ENCODE measurements around the gene CTAG2.
"Not testable (repeated sequence)": the region's sequence is repeated elsewhere in the genome, so short reads cannot be mapped to it uniquely, and the experiment has no call there.

The CTAG2 gene

DNA sequence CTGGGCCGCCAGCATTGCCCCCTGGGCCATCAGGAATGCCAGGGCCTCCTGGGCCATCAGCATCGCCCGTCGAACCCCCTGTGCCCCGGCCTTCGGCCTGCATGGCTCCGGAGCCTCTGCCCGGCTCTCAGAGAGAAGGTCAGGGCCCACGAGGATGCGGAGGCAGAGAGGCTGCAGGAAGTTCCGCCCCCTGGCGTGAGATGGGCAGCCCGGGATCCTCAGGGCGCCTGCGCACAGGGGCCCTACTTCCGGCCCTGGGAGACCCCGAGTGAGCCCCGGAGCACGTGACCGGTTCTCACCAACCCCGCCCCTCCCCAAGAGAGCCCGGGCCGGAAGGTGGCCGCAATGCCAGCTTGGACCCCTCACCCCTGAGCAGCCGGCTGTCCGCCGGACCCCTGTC, at the start of gene CTAG2:
TSS of gene CTAG2 (minus strand) at position 167 of the 400 bp plus-strand sequence. CDS start at position 103, 64 bp downstream.
- DNase-seq (ENCODE audit: low read depth in 3 of 3): not testable (repeated sequence)

- DNase-seq (ENCODE audit: low read depth in 3 of 3): no peak
These were observed 45.4 kb upstream of the CTAG2 start for GRCh38 chrX:154698630-154699248.

DNA sequence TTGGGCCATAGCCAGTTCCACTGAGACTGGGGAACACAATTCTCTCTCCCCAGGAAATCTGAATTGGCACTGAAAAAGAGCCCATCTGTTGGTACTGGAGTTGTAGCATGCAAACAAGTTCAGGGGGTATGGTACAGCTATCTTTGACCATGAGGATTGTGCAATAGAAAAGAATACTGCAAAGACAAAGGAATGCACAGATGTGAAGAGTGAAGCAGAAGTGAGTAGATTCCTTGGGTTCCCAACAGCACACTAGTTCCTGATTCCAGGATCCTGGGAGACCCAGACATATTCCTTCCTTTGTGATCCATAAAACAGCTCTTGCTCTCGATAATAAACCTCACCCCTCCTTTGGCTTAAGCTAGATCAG, 43.3 kb upstream of the CTAG2 start:
- no peak for DNase-seq (ENCODE audit: low read depth in 3 of 3)

DNA sequence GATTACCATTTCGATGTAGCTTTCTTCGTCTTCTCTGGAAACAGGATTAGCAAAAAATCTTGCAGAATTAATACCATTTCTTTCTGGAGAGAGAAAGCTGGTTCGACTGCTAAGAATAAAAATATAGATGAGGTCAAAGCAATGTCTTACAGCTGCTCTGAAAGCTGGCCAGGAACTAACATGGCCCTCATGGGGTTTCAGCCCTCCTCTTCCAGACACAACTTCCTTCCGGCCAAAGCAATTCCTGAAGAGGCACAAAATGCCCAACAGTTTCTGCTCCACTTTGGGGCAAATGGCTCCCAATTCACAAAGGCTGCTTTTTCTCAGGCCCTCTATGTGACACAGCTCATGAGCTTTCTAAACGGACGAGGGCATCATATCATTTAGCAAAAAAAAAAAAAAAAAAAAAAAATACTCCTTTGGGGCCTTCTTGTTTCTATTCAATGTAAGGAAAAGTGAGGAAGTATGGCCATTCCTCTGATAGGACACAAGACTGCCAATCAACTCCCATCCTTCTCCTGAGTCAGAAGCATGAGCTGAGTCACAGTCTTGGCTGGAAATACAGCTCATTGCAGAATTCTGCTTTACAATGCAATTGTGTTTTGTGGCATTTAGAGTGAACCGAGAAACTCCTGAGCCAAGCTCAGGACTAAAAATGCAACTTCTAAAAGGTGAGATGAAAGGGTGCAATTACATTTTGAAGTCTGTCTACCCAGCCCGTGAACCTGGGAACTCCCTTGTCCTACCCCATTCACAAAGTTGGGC, 42.7 kb upstream of the CTAG2 start:
- DNase-seq (ENCODE audit: low read depth in 3 of 3): no peak

GRCh38 chrX:154693394-154693793, 40.0 kb upstream of the CTAG2 start:
- DNase-seq (ENCODE audit: low read depth in 3 of 3): no peak

GRCh38 chrX:154690438-154690837, 37.1 kb upstream of the CTAG2 start:
- not testable (repeated sequence) for DNase-seq (ENCODE audit: low read depth in 3 of 3)

DNA sequence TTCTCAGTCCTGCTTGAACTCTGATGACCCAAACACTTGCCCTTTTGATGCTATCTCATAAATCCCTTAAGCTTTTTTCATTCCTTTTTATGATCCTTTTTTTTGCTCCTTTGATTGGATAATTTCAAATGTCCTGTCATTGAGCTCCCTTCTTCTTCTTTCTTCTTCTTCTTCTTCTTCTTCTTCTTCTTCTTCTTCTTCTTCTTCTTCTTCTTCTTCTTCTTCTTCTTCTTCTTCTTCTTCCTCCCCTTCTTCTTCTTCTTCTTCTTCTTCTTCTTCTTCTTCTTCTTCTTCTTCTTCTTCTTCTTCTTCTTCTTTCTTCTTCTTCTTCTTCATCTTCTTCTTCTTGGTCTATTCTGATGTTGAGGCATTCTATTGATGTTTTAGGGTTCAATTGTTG, 18.7 kb upstream of the CTAG2 start:
- not testable (repeated sequence) for DNase-seq (ENCODE audit: low read depth in 3 of 3)

- DNase-seq (ENCODE audit: low read depth in 3 of 3): not testable (repeated sequence)
These were observed 17.5 kb upstream of the CTAG2 start for GRCh38 chrX:154670848-154671247.

- DNase-seq (ENCODE audit: low read depth in 3 of 3): no peak
These were observed 8.5 kb upstream of the CTAG2 start for GRCh38 chrX:154661899-154662298.

- no peak for DNase-seq (ENCODE audit: low read depth in 3 of 3)
These were observed 7.8 kb upstream of the CTAG2 start for GRCh38 chrX:154661170-154661569.

DNA sequence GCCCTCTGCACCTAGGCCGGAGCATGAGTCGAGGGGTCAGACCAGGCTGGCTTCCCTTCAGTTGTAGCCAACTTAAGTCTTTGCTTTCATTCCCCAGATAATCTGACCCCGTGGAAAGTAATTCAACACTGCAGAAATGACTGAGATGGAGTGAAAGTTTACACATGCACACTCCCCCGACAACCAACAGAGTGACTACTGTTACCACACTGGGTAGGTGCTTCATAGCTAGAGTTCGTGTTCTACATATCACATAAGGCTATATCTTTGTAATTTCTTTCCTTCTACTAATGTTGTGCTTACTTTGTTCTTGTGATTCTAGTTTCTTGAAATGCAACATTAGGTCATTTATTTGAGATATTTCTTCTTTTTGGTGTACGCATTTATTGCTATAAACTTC, 7.2 kb upstream of the CTAG2 start:
- DNase-seq (ENCODE audit: low read depth in 3 of 3): no peak

- no peak for DNase-seq (ENCODE audit: low read depth in 3 of 3)
These were observed 5.6 kb upstream of the CTAG2 start for GRCh38 chrX:154658957-154659356.

DNA sequence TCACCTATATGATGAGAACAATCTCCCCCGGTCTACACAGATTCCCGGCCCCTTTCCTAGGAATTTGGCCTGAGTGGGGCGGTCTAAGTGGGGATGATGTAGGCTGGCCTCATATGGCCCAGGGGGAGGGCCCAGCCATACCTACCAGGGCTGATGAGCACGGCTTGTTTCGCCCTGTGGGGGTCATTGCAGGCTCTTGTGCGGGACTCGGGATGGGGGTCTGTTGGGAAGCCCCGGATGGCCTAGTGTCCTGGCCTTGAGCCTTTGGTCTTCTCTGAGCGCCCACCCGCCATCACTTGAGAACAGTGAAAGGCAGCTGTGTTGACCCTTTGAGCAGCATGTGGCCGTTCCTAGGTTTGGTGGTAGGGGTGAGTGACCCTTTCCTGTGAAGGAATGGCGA, 4.8 kb upstream of the CTAG2 start:
- DNase-seq (ENCODE audit: low read depth in 3 of 3): no peak

DNA sequence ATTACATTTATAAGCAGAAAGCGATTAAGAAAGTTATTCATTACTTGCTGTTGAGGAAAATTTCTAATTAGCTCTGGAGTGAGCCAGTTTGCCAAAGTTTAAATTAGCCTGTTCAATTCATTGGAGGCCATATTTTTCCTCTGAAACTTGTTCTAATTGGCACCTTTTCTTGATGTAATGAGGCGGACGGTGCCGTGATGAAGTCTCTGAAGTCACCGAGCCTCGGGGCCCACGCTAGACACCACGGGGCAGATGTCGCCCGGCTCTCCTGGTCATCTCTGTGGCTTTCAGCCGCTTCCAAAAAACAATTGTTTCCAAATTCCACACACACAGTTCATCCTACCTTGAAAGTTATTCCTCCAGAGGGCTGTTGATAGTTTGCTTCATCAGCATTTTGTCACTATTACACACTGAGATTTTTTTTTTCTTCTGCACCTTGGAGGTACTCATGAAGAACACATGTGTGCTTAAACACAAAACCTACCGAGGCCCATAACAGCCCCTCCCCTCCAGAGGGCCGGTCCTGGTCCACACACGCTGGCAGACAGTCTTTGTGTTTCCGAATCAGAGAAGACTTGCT, 3.9 kb upstream of the CTAG2 start:
- DNase-seq (ENCODE audit: low read depth in 3 of 3): no peak

GRCh38 chrX:154655786-154656185, 2.4 kb upstream of the CTAG2 start:
- no peak for DNase-seq (ENCODE audit: low read depth in 3 of 3)

DNA sequence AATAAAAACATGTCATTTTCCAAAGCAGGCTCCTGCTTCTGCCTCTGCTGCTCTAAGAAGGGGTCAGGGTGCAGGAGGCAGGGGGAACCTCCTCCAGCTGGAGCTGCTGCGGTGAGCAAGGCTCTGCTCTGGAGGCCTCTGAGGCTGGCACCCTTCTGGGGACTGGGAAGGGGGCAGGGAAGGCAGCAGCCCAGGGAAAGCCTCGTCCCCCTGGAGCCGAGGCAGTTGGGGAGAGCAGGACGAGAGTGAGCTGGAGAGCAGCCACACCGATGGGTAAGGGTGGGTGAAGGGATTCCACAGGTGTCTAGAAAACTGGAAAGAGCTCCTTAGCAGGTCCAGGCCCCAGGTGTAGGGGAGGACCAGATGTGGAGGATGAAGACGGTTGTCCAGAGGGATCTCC, 2.0 kb upstream of the CTAG2 start:
- DNase-seq (ENCODE audit: low read depth in 3 of 3): no peak

- no peak for DNase-seq (ENCODE audit: low read depth in 3 of 3)
These were observed 1.5 kb upstream of the CTAG2 start for GRCh38 chrX:154654925-154655324.

DNA sequence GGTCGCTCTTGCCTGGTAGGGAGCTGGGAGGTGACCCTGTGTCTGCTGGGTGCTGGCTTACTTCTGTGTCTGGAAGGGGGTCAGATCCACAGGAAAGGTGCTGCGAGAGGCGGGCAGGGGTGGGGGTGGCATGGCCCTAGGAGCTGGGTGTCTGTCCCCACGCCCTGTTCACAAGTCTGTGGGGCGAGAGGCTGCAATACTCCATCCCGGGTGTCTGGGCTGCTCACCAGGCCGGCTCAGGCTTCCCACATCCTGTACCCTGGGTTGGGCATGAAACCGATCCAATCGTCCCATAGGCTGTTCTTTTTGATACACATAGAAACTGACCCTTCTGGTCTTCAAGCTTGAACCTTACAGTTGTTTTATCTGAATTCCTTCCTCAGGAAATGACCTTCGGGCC, 993 bp upstream of the CTAG2 start:
- no peak for DNase-seq (ENCODE audit: low read depth in 3 of 3)

- no peak for DNase-seq (ENCODE audit: low read depth in 3 of 3)
These were observed 354 bp downstream of the CTAG2 start for GRCh38 chrX:154653048-154653401.

DNA sequence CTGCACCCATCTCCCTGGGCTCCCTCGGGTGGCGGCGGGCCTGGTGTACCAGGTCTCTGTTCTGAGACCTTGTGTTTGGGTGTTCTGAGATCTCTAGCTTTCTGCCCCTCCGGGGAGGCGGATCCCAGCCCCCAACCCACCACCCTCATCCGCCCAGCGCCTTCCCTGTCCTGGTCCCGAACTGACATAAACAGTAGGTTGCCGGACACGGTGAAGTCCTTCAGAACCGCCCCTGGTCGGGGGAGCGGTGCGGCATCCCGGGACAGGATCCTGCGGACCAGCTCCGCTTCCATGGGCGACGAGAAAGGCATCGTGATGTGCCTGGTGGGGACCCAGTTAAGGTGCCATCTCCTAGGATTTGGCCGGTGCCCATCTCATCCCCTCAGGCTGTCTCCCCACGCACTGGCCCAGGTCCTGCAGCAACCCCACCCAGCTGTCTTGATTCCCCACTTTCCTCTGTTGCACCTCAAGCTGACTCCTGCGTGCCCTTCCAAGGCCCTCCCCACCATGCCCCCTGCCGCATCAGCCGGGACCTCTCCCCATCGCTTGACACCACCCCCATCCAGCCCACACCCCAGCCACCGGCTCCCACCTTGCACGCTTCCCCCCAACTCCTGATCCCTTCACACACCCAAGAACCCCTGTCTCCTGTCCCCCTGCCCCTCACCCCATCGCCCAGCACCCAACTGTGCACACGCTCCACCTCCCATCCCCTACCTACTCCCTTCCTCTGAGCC, 900 bp downstream of the CTAG2 start:
- DNase-seq (ENCODE audit: low read depth in 3 of 3): no peak

GRCh38 chrX:154650221-154650510, 3.2 kb downstream of the CTAG2 start:
- DNase-seq (ENCODE audit: low read depth in 3 of 3): no peak

GRCh38 chrX:154649503-154650220, 3.7 kb downstream of the CTAG2 start:
- no peak for DNase-seq (ENCODE audit: low read depth in 3 of 3)

Measured in stimulated activated CD4-positive, alpha-beta T cell treated with anti-CD3 and anti-CD28 coated beads, TNF-alpha, amount 100 ng/mL, for 24 hours (primary cell).